GM10248 (cell line): ENCODE measurements around the gene PAPLN.

ENCODE experiments used
- CTCF ChIA-PET: fragments of 300-600 bp; sonication (Branson Sonifier 250); formaldehyde crosslinking; extraction: SDS; loops from one replicate; lab custom pipeline; 2021; ENCODE audit warnings: antibody characterized with exemption; lab: Yijun Ruan, JAX
- POLR2A ChIA-PET: fragments of 350-650 bp; sonication (Branson Sonifier 250); formaldehyde crosslinking; extraction: SDS; loops from one replicate; lab custom pipeline; 2020; ENCODE audit warnings: antibody characterized with exemption; lab: Yijun Ruan, JAX
- DNase-seq: peaks from one replicate; pipeline ENCODE4 v3.0.0; 2012; ENCODE audit errors: extremely low spot score
- TF ChIP-seq, protein P1 (sequence below): IDR thresholded peaks from 2 replicates; pipeline ENCODE4 v1.5.1; 2012; ENCODE audit warnings: mild to moderate bottlenecking, low read depth; ENCODE audit errors: extremely low read depth, missing control alignments, control extremely low read depth

PAPLN gene

DNA sequence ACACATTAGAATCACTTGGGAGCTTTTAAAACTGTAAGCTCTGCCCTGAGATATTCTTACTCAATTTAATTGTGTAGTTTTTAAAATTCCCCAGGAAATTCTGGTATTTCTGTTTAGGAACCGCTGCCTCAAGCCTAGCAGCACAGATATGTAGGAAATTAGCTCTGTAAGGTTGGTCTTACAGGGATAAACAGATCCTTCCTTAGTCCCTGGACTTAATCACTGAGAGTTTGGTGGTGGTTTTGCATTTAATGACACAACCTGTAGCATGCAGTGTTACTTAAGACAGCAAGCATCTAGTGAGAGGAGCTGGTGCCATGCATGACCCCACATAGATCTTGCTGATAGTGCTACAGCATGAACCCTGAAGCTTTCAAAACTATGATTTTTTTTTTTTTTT, 19.9 kb upstream of the PAPLN start:
- ChIA-PET CTCF (interaction anchor here (1.1 to 4.2 kb wide), 4 partner anchors 13 to 58 kb away, joined by 3 to 14 read pairs (median 4); no protein-coding TSS in a partner anchor), POLR2A (no interaction called here)
- DNase-seq: no peak
- TF ChIP-seq, protein P1, sequence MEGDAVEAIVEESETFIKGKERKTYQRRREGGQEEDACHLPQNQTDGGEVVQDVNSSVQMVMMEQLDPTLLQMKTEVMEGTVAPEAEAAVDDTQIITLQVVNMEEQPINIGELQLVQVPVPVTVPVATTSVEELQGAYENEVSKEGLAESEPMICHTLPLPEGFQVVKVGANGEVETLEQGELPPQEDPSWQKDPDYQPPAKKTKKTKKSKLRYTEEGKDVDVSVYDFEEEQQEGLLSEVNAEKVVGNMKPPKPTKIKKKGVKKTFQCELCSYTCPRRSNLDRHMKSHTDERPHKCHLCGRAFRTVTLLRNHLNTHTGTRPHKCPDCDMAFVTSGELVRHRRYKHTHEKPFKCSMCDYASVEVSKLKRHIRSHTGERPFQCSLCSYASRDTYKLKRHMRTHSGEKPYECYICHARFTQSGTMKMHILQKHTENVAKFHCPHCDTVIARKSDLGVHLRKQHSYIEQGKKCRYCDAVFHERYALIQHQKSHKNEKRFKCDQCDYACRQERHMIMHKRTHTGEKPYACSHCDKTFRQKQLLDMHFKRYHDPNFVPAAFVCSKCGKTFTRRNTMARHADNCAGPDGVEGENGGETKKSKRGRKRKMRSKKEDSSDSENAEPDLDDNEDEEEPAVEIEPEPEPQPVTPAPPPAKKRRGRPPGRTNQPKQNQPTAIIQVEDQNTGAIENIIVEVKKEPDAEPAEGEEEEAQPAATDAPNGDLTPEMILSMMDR: no peak

DNA sequence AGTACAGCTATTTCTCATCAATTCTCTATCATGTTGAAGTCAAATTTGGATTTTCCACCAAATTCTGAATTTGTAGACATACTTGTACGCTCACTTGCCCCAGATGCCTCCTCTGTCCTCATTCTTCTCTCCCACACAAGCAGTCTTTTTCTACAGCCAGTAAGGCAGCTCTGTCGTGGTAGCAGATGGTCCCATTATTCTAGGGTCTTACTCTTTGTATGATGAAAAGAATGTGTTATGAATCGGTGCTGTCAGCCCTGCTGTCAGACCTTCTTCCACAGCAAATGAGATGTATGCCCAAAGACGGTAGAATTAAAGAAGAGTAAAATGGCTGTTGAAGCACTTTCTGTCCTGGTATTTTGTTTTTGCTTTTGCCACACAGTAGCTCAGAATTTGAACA, 17.2 kb upstream of the PAPLN start:
- ChIA-PET CTCF (interaction anchor here (1.0 to 2.8 kb wide), 5 partner anchors 9 to 350 kb away, joined by 3 to 11 read pairs (median 7); no protein-coding TSS in a partner anchor), POLR2A (no interaction called here)
- TF ChIP-seq, protein P1: no peak
- no peak for DNase-seq

DNA sequence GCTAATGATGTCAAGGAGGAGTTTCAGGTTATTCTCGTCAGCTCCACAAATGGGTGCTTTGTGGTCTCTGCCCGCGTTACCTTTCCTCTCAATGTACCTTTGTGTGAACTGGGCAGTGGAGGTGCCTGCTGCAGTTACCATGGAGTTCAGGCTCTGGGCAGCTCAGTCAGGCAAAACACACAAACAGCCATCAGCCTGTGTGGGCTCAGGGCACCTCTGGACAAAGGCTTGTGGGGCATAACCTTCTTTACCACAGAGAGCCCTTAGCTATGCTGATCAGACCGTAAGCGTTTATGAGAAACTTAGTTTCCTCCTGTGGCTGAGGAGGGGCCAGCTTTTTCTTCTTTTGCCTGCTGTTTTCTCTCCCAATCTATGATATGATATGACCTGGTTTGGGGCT, 16.7 kb upstream of the PAPLN start:
- TF ChIP-seq, protein P1: no peak
- DNase-seq: no peak
- ChIA-PET CTCF (interaction anchor here (1.0 to 2.8 kb wide), 5 partner anchors 10 to 349 kb away, joined by 3 to 11 read pairs (median 7); no protein-coding TSS in a partner anchor), POLR2A (no interaction called here)

DNA sequence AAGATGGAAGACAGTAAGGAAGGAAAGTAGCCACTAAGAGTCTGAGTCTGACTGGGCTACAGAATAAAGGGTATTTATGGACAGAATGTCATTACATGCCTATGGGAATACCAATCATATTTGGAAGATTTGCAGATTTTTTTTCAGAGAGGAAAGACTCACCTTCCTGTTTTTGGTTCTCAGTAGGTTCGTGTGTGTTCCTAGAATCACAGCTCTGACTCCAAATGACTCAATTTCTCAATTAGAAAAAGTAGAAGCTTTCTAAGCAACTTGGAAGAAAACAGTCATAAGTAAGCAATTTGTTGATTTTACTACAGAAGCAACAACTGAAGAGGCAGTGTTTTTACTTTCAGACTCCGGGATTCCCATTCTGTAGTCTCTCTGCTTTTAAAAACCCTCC, 15.4 kb upstream of the PAPLN start:
- TF ChIP-seq, protein P1: no peak
- DNase-seq: no peak
- ChIA-PET CTCF (interaction anchor here (1.7 to 2.8 kb wide), 5 partner anchors 10 to 250 kb away, joined by 4 to 11 read pairs (median 4); no protein-coding TSS in a partner anchor), POLR2A (no interaction called here)

DNA sequence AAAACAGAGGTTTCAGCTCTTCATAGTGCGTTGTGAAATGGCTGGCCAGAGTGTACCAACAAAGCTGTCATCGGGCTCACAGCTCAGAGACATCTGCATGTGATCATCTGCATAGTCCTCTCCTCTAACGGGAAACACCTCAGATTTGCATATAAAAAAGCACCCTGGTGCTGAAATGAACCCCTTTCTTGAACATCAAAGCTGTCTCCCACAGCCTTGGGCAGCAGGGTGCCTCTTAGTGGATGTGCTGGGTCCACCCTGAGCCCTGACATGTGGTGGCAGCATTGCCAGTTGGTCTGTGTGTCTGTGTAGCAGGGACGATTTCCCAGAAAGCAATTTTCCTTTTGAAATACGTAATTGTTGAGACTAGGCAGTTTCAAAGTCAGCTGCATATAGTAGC, 14.3 kb upstream of the PAPLN start:
- CTCF ChIA-PET: interaction anchor here (0.6 to 2.3 kb wide), 11 partner anchors 9 to 577 kb away, joined by 3 to 16 read pairs (median 4); no protein-coding TSS in a partner anchor
- no peak for DNase-seq
- TF ChIP-seq, protein P1: peak; percentile 8
- POLR2A ChIA-PET: interaction anchor here (0.5 to 0.6 kb wide), 2 partner anchors 9 to 179 kb away, joined by 3 to 4 read pairs; no protein-coding TSS in a partner anchor

DNA sequence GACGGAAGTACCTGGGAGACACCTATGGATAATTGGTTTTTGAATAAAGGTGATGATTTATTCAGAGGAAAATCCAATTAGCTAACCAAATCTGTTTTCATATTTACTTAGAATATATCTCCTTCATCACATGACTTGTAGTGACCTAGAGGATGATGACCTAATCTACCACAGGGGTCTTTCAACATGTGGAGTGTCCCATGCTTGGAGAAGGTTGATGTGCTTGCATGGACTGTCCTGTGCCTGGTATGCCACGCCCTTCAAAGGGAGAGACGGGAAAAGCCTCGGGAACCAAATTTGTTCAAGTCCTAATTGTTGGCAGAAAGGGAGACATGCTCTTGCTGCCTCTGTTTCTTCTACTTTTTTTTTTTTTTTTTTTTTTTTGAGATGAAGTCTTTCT, 11.8 kb upstream of the PAPLN start:
- DNase-seq: no peak
- ChIA-PET POLR2A (no interaction called here), CTCF (interaction anchor here (1.7 kb wide), 1 partner anchor 16 kb away, joined by 5 read pairs; no protein-coding TSS in a partner anchor)
- TF ChIP-seq, protein P1: no peak
